ENCODE measurements around the gene AGPAT3.
A peak's percentile ranks its signal among the peaks of the same experiment; 100 is the strongest.

The AGPAT3 gene

GRCh38 chr21:43866659-43867331 is 1.8 kb downstream of the AGPAT3 start (continued):
- TF ChIP-seq ZNF513 (tag by site-specific recombination; IDR thresholded peaks at IDR 0.05) (no peak), GLIS1 (tag by site-specific recombination; IDR thresholded peaks at IDR 0.05) (peak; percentile 77)

GRCh38 chr21:43867332-43867703 is 2.3 kb downstream of the AGPAT3 start:
- CTCF ChIA-PET = no interaction called here
- peaks cover 0 to 30% of the 10 kb centered on the region in 2 experiments; a peak in 2 of 3 replicates for H3K36me3 ChIP-seq (ENCODE audit: control insufficient read depth in 2 of 2, insufficient read depth in 1 of 2, low read length in 2 of 2)
- H3K4me1 ChIP-seq (ENCODE audit: control insufficient read depth, insufficient read depth, low read length) = peaks cover 10% of the 10 kb centered on the region
- H3K9me3 ChIP-seq (ENCODE audit: control insufficient read depth, insufficient read depth, low read depth, low read length) = no peaks in the 10 kb centered on the region
- TF ChIP-seq IKZF3 (tag by site-specific recombination; IDR thresholded peaks at IDR 0.05) (0 out of 2 replicates have a peak, but pooled peaks have one; percentile 29), ZNF37A (tag by site-specific recombination; IDR thresholded peaks at IDR 0.05) (no peak), PRDM10 (tag by site-specific recombination; IDR thresholded peaks at IDR 0.05) (peak; percentile 54)
- H3K4me3 ChIP-seq (ENCODE audit: low read depth, low read length) = no peak overlapping the region
- peak overlapping the region; percentile 97; the same call in 1 of the 2 replicates for H3K27ac ChIP-seq (ENCODE audit: extremely low read depth, low read depth, low read length)
- POLR2A ChIA-PET = no interaction called here

GRCh38 chr21:43867948-43868347 is 2.9 kb downstream of the AGPAT3 start:
- H3K9me3 ChIP-seq (ENCODE audit: control insufficient read depth, insufficient read depth, low read depth, low read length) = no peaks in the 10 kb centered on the region
- H3K36me3 ChIP-seq (ENCODE audit: control insufficient read depth in 2 of 2, insufficient read depth in 1 of 2, low read length in 2 of 2) = peaks cover 0 to 35% of the 10 kb centered on the region in 2 experiments; a peak in 2 of 3 replicates
- POLR2A ChIA-PET = interaction anchor here (0.6 to 1.1 kb wide), 2 partner anchors 16 to 960 kb away, joined by 3 to 4 read pairs; no protein-coding TSS in a partner anchor
- peaks cover 10% of the 10 kb centered on the region for H3K4me1 ChIP-seq (ENCODE audit: control insufficient read depth, insufficient read depth, low read length)
- CTCF ChIA-PET = interaction anchor here (1.6 kb wide), 1 partner anchor 71 kb away, joined by 7 read pairs; no protein-coding TSS in a partner anchor
- 0 out of 2 replicates have a peak overlapping the region, but pooled peaks have one; percentile 97 for H3K27ac ChIP-seq (ENCODE audit: extremely low read depth, low read depth, low read length)
- no peak overlapping the region for H3K4me3 ChIP-seq (ENCODE audit: low read depth, low read length)
- TF ChIP-seq ZNF561 (tag by site-specific recombination; IDR thresholded peaks at IDR 0.05; ENCODE audit: borderline replicate concordance) = no peak
- 0 out of 2 replicates have a peak, but pooled peaks have one; percentile 29 for TF ChIP-seq TRIM28 (IDR thresholded peaks at IDR 0.05; ENCODE audit: borderline replicate concordance, low read length)
- peak; percentile 80; the same call in 1 of the 2 replicates for TF ChIP-seq TCF7L2 (IDR thresholded peaks at IDR 0.05; ENCODE audit: borderline replicate concordance, low read depth, low read length)

GRCh38 chr21:43868461-43868860 is 3.4 kb downstream of the AGPAT3 start:
- H3K4me1 ChIP-seq (ENCODE audit: control insufficient read depth, insufficient read depth, low read length) = peaks cover 10% of the 10 kb centered on the region
- H3K27ac ChIP-seq (ENCODE audit: extremely low read depth, low read depth, low read length) = no peak overlapping the region
- no peak overlapping the region for H3K4me3 ChIP-seq (ENCODE audit: low read depth, low read length)
- TF ChIP-seq ZBTB17 (tag by site-specific recombination; IDR thresholded peaks at IDR 0.05) (peak; percentile 80; the same call in 1 of the 2 replicates), ZNF670 (tag by site-specific recombination; IDR thresholded peaks at IDR 0.05; ENCODE audit: low read depth) (no peak), KLF16 (tag by site-specific recombination; IDR thresholded peaks at IDR 0.05) (no peak), ZNF645 (tag by site-specific recombination; IDR thresholded peaks at IDR 0.05) (no peak)
- ChIA-PET POLR2A (interaction anchor here (0.6 to 1.1 kb wide), 2 partner anchors 16 to 961 kb away, joined by 3 to 4 read pairs; no protein-coding TSS in a partner anchor), CTCF (interaction anchor here (1.2 to 1.6 kb wide), 2 partner anchors 58 to 71 kb away, joined by 3 to 7 read pairs; no protein-coding TSS in a partner anchor)
- H3K36me3 ChIP-seq (ENCODE audit: control insufficient read depth in 2 of 2, insufficient read depth in 1 of 2, low read length in 2 of 2) = peaks cover 0 to 41% of the 10 kb centered on the region in 2 experiments; a peak in 2 of 3 replicates
- no peaks in the 10 kb centered on the region for H3K9me3 ChIP-seq (ENCODE audit: control insufficient read depth, insufficient read depth, low read depth, low read length)
